NB4 (cell line): ENCODE data around the gene KCNJ3.

Source experiments
- CTCF ChIP-seq: IDR thresholded peaks from one replicate; pipeline ENCODE4 v1.5.1; 2012; ENCODE audit warnings: low read depth, low read length
- POLR2A ChIP-seq: IDR thresholded peaks from 2 replicates; pipeline ENCODE4 v1.6.1; 2011; ENCODE audit warnings: mild to moderate bottlenecking; ENCODE audit not compliant: insufficient read length; ENCODE audit errors: extremely low read depth

DNA sequence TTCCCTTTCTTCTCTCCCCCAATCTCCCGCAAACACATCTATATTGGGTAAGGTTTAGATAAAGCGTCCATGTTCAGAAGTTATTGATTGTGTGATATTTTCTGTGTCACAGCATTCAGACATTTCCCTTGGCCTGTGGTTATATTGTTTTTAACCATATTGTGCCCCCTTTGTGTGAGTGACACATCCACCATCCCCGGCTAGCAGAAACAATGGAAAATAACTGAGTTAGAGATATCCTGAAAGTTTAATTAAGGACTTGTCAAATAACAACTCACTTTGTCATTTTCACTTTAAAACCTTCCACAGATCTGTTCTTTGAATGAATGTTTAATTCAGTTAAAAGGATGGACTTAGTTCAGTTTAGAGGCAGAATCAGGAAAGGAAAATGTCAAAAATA lies 151.0 kb downstream of the KCNJ3 start:
- no peak for TF ChIP-seq CTCF
- TF ChIP-seq POLR2A = no peak
